Measurements from ENCODE around the gene SIPA1L3. TPM values are rescaled to one million over a fixed set of nuclear protein-coding genes. Genes with fewer than 3 reads are reported as not detected.
A peak's percentile ranks its signal among the peaks of the same experiment; 100 is the strongest.

SIPA1L3 gene
- total and polyA plus RNA-seq, 12 donors: 2.8 to 24.2 (median 12.3) TPM

- WGBS, 2 donors: 94 to 98% methylated on average over 7 of the region's 7 CpGs
Measured at GRCh38 chr19:38084196-38084595, 177.2 kb downstream of the SIPA1L3 start.

GRCh38 chr19:38089440-38089839 lies 182.4 kb downstream of the SIPA1L3 start:
- no peaks in the 10 kb centered on the region for H3K9me3 ChIP-seq
- WGBS, 2 donors: 86 to 94% methylated on average over 1 of the region's 1 CpG
- H3K27ac ChIP-seq: no peak overlapping the region
- intact Hi-C loops (cut with DNase I): no loop called here
- DNase-seq: no peak
- H3K27me3 ChIP-seq: no peaks in the 10 kb centered on the region
- ATAC-seq: peak in 5 of 8 donors; percentile 35 to 66 (median 51)
- peaks cover 0 to 26% (median 0%) of the 10 kb centered on the region in 9 donors for H3K36me3 ChIP-seq
- H3K4me1 ChIP-seq: peaks cover 0 to 18% (median 3%) of the 10 kb centered on the region in 9 donors
- H3K4me3 ChIP-seq: no peak overlapping the region
- no peak for TF ChIP-seq CTCF (IDR thresholded peaks at IDR 0.05)

More at GRCh38 chr19:38084196-38084595, 177.2 kb downstream of the SIPA1L3 start:
- intact Hi-C loops (cut with DNase I): no loop called here
- Histone ChIP-seq H3K36me3 (peaks cover 0 to 29% (median 10%) of the 10 kb centered on the region in 9 donors), H3K9me3 (no peaks in the 10 kb centered on the region), H3K27me3 (no peaks in the 10 kb centered on the region), H3K4me1 (peaks cover 0 to 12% (median 0%) of the 10 kb centered on the region in 9 donors), H3K27ac (no peak overlapping the region), H3K4me3 (no peak overlapping the region)
- no peak for DNase-seq
- ATAC-seq: no peak
- no peak for TF ChIP-seq CTCF (IDR thresholded peaks at IDR 0.05)

- no peak overlapping the region for H3K4me3 ChIP-seq
- intact Hi-C loops (cut with DNase I): loop anchor here in 5 of 10 donors (5.0 to 10.0 kb wide), 2 partner anchors 188 to 191 kb away; partner anchors contain the start of genes SIPA1L3 (in 3 of the 5) and WDR87 (in 3 of the 5)
- 68 to 86% methylated on average over 8 of the region's 8 CpGs for WGBS, 2 donors
- no peak for TF ChIP-seq CTCF (IDR thresholded peaks at IDR 0.05)
- no peaks in the 10 kb centered on the region for H3K27me3 ChIP-seq
- H3K27ac ChIP-seq: no peak overlapping the region
- H3K4me1 ChIP-seq: peaks cover 0 to 23% (median 5%) of the 10 kb centered on the region in 9 donors
- no peaks in the 10 kb centered on the region for H3K9me3 ChIP-seq
- DNase-seq: no peak
- peaks cover 0 to 26% (median 0%) of the 10 kb centered on the region in 9 donors for H3K36me3 ChIP-seq
- no peak for ATAC-seq
Measured at GRCh38 chr19:38093154-38093553, 186.1 kb downstream of the SIPA1L3 start.

- 42 to 58% methylated on average over 6 of the region's 6 CpGs for WGBS, 2 donors
- intact Hi-C loops (cut with DNase I): loop anchor here in 5 of 10 donors (5.0 to 10.0 kb wide), 2 partner anchors 189 to 191 kb away; partner anchors contain the start of genes SIPA1L3 (in 3 of the 5) and WDR87 (in 3 of the 5)
- H3K27me3 ChIP-seq: no peaks in the 10 kb centered on the region
- peak; percentile 40 to 47 for DNase-seq
- no peaks in the 10 kb centered on the region for H3K9me3 ChIP-seq
- H3K4me3 ChIP-seq: no peak overlapping the region
- TF ChIP-seq CTCF (IDR thresholded peaks at IDR 0.05): no peak
- peak; percentile 24 to 91 (median 75) for ATAC-seq
- H3K27ac ChIP-seq: peak overlapping the region in 1 of 10 donors; percentile 58
- peaks cover 0 to 23% (median 5%) of the 10 kb centered on the region in 9 donors for H3K4me1 ChIP-seq
- peaks cover 0 to 22% (median 0%) of the 10 kb centered on the region in 9 donors for H3K36me3 ChIP-seq
Measured at GRCh38 chr19:38093587-38093986, 186.6 kb downstream of the SIPA1L3 start.
